HepG2 (cell line): Measurements from ENCODE around the gene C16orf82. TPM values are rescaled to one million over a fixed set of nuclear protein-coding genes. Genes with fewer than 3 reads are reported as not detected.

ENCODE experiments used
- AFF4 ChIP-seq: sonication (generic); formaldehyde crosslinking; IDR thresholded peaks from 2 replicates; pipeline ENCODE4 v1.4.0; 2020; ENCODE audit warnings: missing genetic modification reagents
- CAMTA2 ChIP-seq: sonication (generic); formaldehyde crosslinking; IDR thresholded peaks from 2 replicates; pipeline ENCODE4 v1.4.0; 2020; ENCODE audit warnings: mild to moderate bottlenecking, missing genetic modification reagents, borderline replicate concordance
- DR1 ChIP-seq: sonication (generic); formaldehyde crosslinking; IDR thresholded peaks from 2 replicates; pipeline ENCODE4 v1.8.0; 2021; ENCODE audit warnings: mild to moderate bottlenecking, missing genetic modification reagents, inconsistent platforms
- GABPA ChIP-seq, 2 experiments: IDR thresholded peaks; 2 replicates each; pipeline ENCODE4 v1.6.1; 2011 to 2016; ENCODE audit warnings: low read depth in 2 of 2, low read length in 1 of 2, missing biosample characterization in 1 of 2, missing genetic modification characterization in 1 of 2
- HOXA3 ChIP-seq: sonication (generic); formaldehyde crosslinking; IDR thresholded peaks from 2 replicates; pipeline ENCODE4 v1.5.0; 2020; ENCODE audit warnings: missing genetic modification reagents
- MEIS2 ChIP-seq: sonication (generic); formaldehyde crosslinking; IDR thresholded peaks from 2 replicates; pipeline ENCODE4 v1.9.0; 2021; ENCODE audit warnings: mild to moderate bottlenecking, missing genetic modification reagents
- NR2F2 ChIP-seq: IDR thresholded peaks from 2 replicates; pipeline ENCODE4 v1.6.1; 2012; ENCODE audit warnings: low read depth, inconsistent platforms, borderline replicate concordance
- NRL ChIP-seq: sonication (generic); formaldehyde crosslinking; IDR thresholded peaks from 2 replicates; pipeline ENCODE4 v1.5.0; 2020; ENCODE audit warnings: missing genetic modification reagents, mild to moderate bottlenecking, moderate library complexity, borderline replicate concordance
- RFX5 ChIP-seq: IDR thresholded peaks from 2 replicates; pipeline ENCODE4 v1.6.1; 2011; ENCODE audit warnings: low read depth, low read length, improper control_type of control experiment
- RFXAP ChIP-seq: sonication (generic); formaldehyde crosslinking; IDR thresholded peaks from 2 replicates; pipeline ENCODE4 v1.4.0; 2020; ENCODE audit warnings: missing genetic modification reagents, borderline replicate concordance
- SALL1 ChIP-seq: sonication (generic); formaldehyde crosslinking; IDR thresholded peaks from 2 replicates; pipeline ENCODE4 v1.8.0; 2022; ENCODE audit warnings: mild to moderate bottlenecking, missing genetic modification reagents
- SNAI1 ChIP-seq: sonication (generic); formaldehyde crosslinking; IDR thresholded peaks from 2 replicates; pipeline ENCODE4 v1.5.0; 2020; ENCODE audit warnings: mild to moderate bottlenecking, missing genetic modification reagents, borderline replicate concordance
- THYN1 ChIP-seq: sonication (generic); formaldehyde crosslinking; IDR thresholded peaks from 2 replicates; pipeline ENCODE4 v1.8.1; 2023; ENCODE audit warnings: low read depth, mild to moderate bottlenecking, moderate library complexity, missing genetic modification reagents, borderline replicate concordance
- ZBTB2 ChIP-seq: sonication (generic); formaldehyde crosslinking; IDR thresholded peaks from 2 replicates; pipeline ENCODE4 v1.8.0; 2022; ENCODE audit warnings: low read depth, missing genetic modification reagents
- ZFP62 ChIP-seq: sonication (generic); formaldehyde crosslinking; IDR thresholded peaks from 2 replicates; pipeline ENCODE4 v1.4.0; 2020; ENCODE audit warnings: missing genetic modification reagents
- ZMYM4 ChIP-seq: sonication (generic); formaldehyde crosslinking; IDR thresholded peaks from 2 replicates; pipeline ENCODE4 v1.8.1; 2023; ENCODE audit warnings: mild to moderate bottlenecking, missing genetic modification reagents
- ZNF251 ChIP-seq: sonication (generic); formaldehyde crosslinking; IDR thresholded peaks from 2 replicates; pipeline ENCODE4 v1.9.0; 2021; ENCODE audit warnings: mild to moderate bottlenecking, missing genetic modification reagents
- ZNF256 ChIP-seq: sonication (generic); formaldehyde crosslinking; conservative IDR thresholded peaks from 2 replicates; pipeline ENCODE4 v1.4.0; 2020; ENCODE audit warnings: missing genetic modification reagents
- ZNF512B ChIP-seq: sonication (generic); formaldehyde crosslinking; IDR thresholded peaks from 2 replicates; pipeline ENCODE4 v1.5.1; 2020; ENCODE audit warnings: missing genetic modification reagents, mild to moderate bottlenecking, borderline replicate concordance
- ZNF569 ChIP-seq: sonication (generic); formaldehyde crosslinking; IDR thresholded peaks from 2 replicates; pipeline ENCODE4 v1.5.0; 2020; ENCODE audit warnings: mild to moderate bottlenecking, missing genetic modification reagents, moderate library complexity, borderline replicate concordance
- ZNF788 ChIP-seq: sonication (generic); formaldehyde crosslinking; IDR thresholded peaks from 2 replicates; pipeline ENCODE4 v1.5.0; 2020; ENCODE audit warnings: mild to moderate bottlenecking, missing genetic modification reagents, borderline replicate concordance
- polyA plus RNA-seq, 8 experiments: library from polyadenylated mRNA; depleted of rRNA in 3 of 8; stranded (reverse) in 7 of 8; unstranded in 1 of 8; fragments of >200 nt; fragmentation: Illumina TruSeq in 4 of 8; extraction: Trizol in 4 of 8; gene quantifications; 2 replicates each; pipeline versions ENCODE4 v1.2.1 to v1.2.3, GENCODE V29; 2011 to 2016; ENCODE audit warnings: low read depth in 4 of 8, missing spikeins in 1 of 8, mixed read lengths in 1 of 8; ENCODE audit not compliant: insufficient read depth in 1 of 8
- total RNA-seq, 5 experiments: library from RNA; depleted of rRNA; stranded (reverse); fragments of >200 nt; fragmentation: Illumina TruSeq; extraction: Trizol; gene quantifications; 2 replicates each; pipeline ENCODE4 v1.2.3, GENCODE V29; 2016; ENCODE audit warnings: low read depth in 1 of 5

The C16orf82 gene
- total and polyA plus RNA-seq, 2 of the 13 experiments (the other 11 are each of a cell fraction or from before 2014, with no cell fraction given): not detected

GRCh38 chr16:27113341-27113841 lies 46.7 kb downstream of the C16orf82 start (continued):
- TF ChIP-seq ZFP62 (CRISPR knock-in tag) (no peak), NRL (CRISPR knock-in tag) (0 out of 2 replicates have a peak, but pooled peaks have one; percentile 58), ZNF251 (no peak), NR2F2 (peak; percentile 83), HOXA3 (CRISPR knock-in tag) (peak; percentile 50; the same call in 1 of the 2 replicates), AFF4 (CRISPR knock-in tag) (no peak), ZNF569 (no peak), GABPA (IDR thresholded peaks at IDR 0.05; ENCODE audit: low read depth, low read length) (no peak), GABPA (CRISPR knock-in tag; IDR thresholded peaks at IDR 0.05; ENCODE audit: low read depth) (peak; percentile 56; the same call in 1 of the 2 replicates), THYN1 (CRISPR knock-in tag) (no peak), DR1 (CRISPR knock-in tag) (no peak), ZNF788 (no peak), SALL1 (CRISPR knock-in tag) (0 out of 2 replicates have a peak, but pooled peaks have one; percentile 34), CAMTA2 (CRISPR knock-in tag) (no peak), SNAI1 (no peak), RFX5 (no peak), ZNF512B (no peak), MEIS2 (CRISPR knock-in tag) (no peak), RFXAP (CRISPR knock-in tag) (0 out of 2 replicates have a peak, but pooled peaks have one; percentile 51), ZBTB2 (CRISPR knock-in tag) (no peak), ZNF256 (no peak), ZMYM4 (peak; percentile 64; the same call in 1 of the 2 replicates)
